ENCODE measurements around the gene DPF3. TPM values are rescaled to one million over a fixed set of nuclear protein-coding genes. Genes with fewer than 3 reads are reported as not detected.
A peak's percentile ranks its signal among the peaks of the same experiment; 100 is the strongest.

Gene DPF3
- total RNA-seq, 4 donors from 2014 or later: 16.7 to 27.8 (median 20.3) TPM

GRCh38 chr14:72869407-72870329 lies 24.2 kb downstream of the DPF3 start:
- TF ChIP-seq POLR2A (IDR thresholded peaks at IDR 0.05) (no peak), CTCF (IDR thresholded peaks at IDR 0.05 in 4 of 5, conservative IDR thresholded peaks at IDR 0.05 in 1 of 5) (no peak)
- DNase-seq: no peak
- in situ Hi-C loops (cut with MboI; ENCODE audit: low sequenced_read_pairs in 4 of 4) (no loop called here), intact Hi-C loops (cut with DNase I; ENCODE audit: low total_unique reads) (no loop called here)
- ATAC-seq: peak in 1 of 2 donors; percentile 55
- no peak overlapping the region for H3K4me3 ChIP-seq
- no peaks in the 10 kb centered on the region for H3K27me3 ChIP-seq
- no peaks in the 10 kb centered on the region for H3K36me3 ChIP-seq
- peak overlapping the region; percentile 38 to 67 (median 61) for H3K27ac ChIP-seq
- no peaks in the 10 kb centered on the region for H3K9me3 ChIP-seq
- H3K4me1 ChIP-seq: peaks cover 31 to 37% of the 10 kb centered on the region in 2 donors

GRCh38 chr14:72868500-72868899 lies 25.4 kb downstream of the DPF3 start:
- Histone ChIP-seq H3K27ac (no peak overlapping the region), H3K4me3 (no peak overlapping the region), H3K4me1 (peaks cover 27 to 42% of the 10 kb centered on the region in 2 donors), H3K27me3 (no peaks in the 10 kb centered on the region), H3K9me3 (no peaks in the 10 kb centered on the region), H3K36me3 (no peaks in the 10 kb centered on the region)
- TF ChIP-seq CTCF (IDR thresholded peaks at IDR 0.05 in 4 of 5, conservative IDR thresholded peaks at IDR 0.05 in 1 of 5): no peak
- TF ChIP-seq POLR2A (IDR thresholded peaks at IDR 0.05): no peak
- in situ Hi-C loops (cut with MboI; ENCODE audit: low sequenced_read_pairs in 4 of 4): no loop called here
- no peak for DNase-seq
- intact Hi-C loops (cut with DNase I; ENCODE audit: low total_unique reads): no loop called here
- no peak for ATAC-seq

GRCh38 chr14:72864712-72865365 lies 29.1 kb downstream of the DPF3 start:
- ATAC-seq (no peak), DNase-seq (no peak)
- Histone ChIP-seq H3K4me1 (peaks cover 17 to 42% of the 10 kb centered on the region in 2 donors), H3K36me3 (no peaks in the 10 kb centered on the region), H3K9me3 (no peaks in the 10 kb centered on the region), H3K27me3 (no peaks in the 10 kb centered on the region), H3K27ac (no peak overlapping the region), H3K4me3 (no peak overlapping the region)
- in situ Hi-C loops (cut with MboI; ENCODE audit: low sequenced_read_pairs in 4 of 4): no loop called here
- intact Hi-C loops (cut with DNase I; ENCODE audit: low total_unique reads): no loop called here
- no peak for TF ChIP-seq POLR2A (IDR thresholded peaks at IDR 0.05)
- TF ChIP-seq CTCF (IDR thresholded peaks at IDR 0.05 in 4 of 5, conservative IDR thresholded peaks at IDR 0.05 in 1 of 5): no peak

GRCh38 chr14:72863216-72864006 lies 30.5 kb downstream of the DPF3 start:
- H3K4me3 ChIP-seq: no peak overlapping the region
- ATAC-seq (no peak), DNase-seq (no peak)
- H3K27me3 ChIP-seq: no peaks in the 10 kb centered on the region
- no peaks in the 10 kb centered on the region for H3K36me3 ChIP-seq
- in situ Hi-C loops (cut with MboI; ENCODE audit: low sequenced_read_pairs in 4 of 4): no loop called here
- H3K9me3 ChIP-seq: no peaks in the 10 kb centered on the region
- intact Hi-C loops (cut with DNase I; ENCODE audit: low total_unique reads): no loop called here
- H3K4me1 ChIP-seq: peaks cover 14 to 35% of the 10 kb centered on the region in 2 donors
- no peak overlapping the region for H3K27ac ChIP-seq
- TF ChIP-seq POLR2A (IDR thresholded peaks at IDR 0.05) (no peak), CTCF (IDR thresholded peaks at IDR 0.05 in 4 of 5, conservative IDR thresholded peaks at IDR 0.05 in 1 of 5) (no peak)

Measured in gastrocnemius medialis (tissue), 4 donors.